Liver (tissue), 9 donors: Measurements from ENCODE around the gene BTRC. TPM values are rescaled to one million over a fixed set of nuclear protein-coding genes. Genes with fewer than 3 reads are reported as not detected.
"Not testable (repeated sequence)": the region's sequence is repeated elsewhere in the genome, so short reads cannot be mapped to it uniquely, and the experiment has no call there.

Source experiments
- DNase-seq: peaks from one replicate; pipeline ENCODE4 v3.0.0-alpha.2; 2017; ENCODE audit warnings: low spot score
- H3K27ac ChIP-seq, 2 donors: one replicate each; pipeline ENCODE4 v1.7.0; 2013; ENCODE audit warnings: inconsistent platforms in 2 of 2, low read length in 2 of 2, control low read depth in 1 of 2, low read depth in 1 of 2, mild to moderate bottlenecking in 1 of 2
- H3K27me3 ChIP-seq, 4 donors: one replicate each; pipeline versions ENCODE4 v1.6.1 to v1.7.0; 2013; ENCODE audit warnings: low read length in 3 of 4, inconsistent platforms in 1 of 4, mild to moderate bottlenecking in 1 of 4, moderate library complexity in 1 of 4; ENCODE audit not compliant: control insufficient read depth in 4 of 4, insufficient read depth in 4 of 4
- H3K36me3 ChIP-seq, 4 donors: one replicate each; pipeline versions ENCODE4 v1.6.1 to v1.7.0; 2013; ENCODE audit warnings: low read length in 3 of 4, mild to moderate bottlenecking in 3 of 4, low read depth in 1 of 4, moderate library complexity in 1 of 4; ENCODE audit not compliant: control insufficient read depth in 4 of 4, insufficient read depth in 3 of 4
- H3K4me1 ChIP-seq, 4 donors: one replicate each; pipeline versions ENCODE4 v1.6.1 to v1.7.0; 2013; ENCODE audit warnings: low read length in 3 of 4, mild to moderate bottlenecking in 3 of 4, moderate library complexity in 1 of 4; ENCODE audit not compliant: control insufficient read depth in 4 of 4, insufficient read depth in 4 of 4
- H3K4me3 ChIP-seq, 3 donors: one replicate each; pipeline versions ENCODE4 v1.6.1 to v1.7.0; 2013; ENCODE audit warnings: low read length in 3 of 3, control low read depth in 1 of 3, low read depth in 1 of 3, mild to moderate bottlenecking in 1 of 3
- H3K9ac ChIP-seq, 2 donors: one replicate each; pipeline ENCODE4 v1.7.0; 2013; ENCODE audit warnings: low read length in 2 of 2, mild to moderate bottlenecking in 2 of 2, moderate library complexity in 2 of 2, control low read depth in 1 of 2, low read depth in 1 of 2
- H3K9me3 ChIP-seq, 4 donors: one replicate each; pipeline versions ENCODE4 v1.6.1 to v1.7.0; 2013; ENCODE audit warnings: low read length in 3 of 4; ENCODE audit not compliant: control insufficient read depth in 4 of 4
- EGR1 ChIP-seq, 2 donors: IDR thresholded peaks; 2 replicates each; pipeline ENCODE4 v1.6.1; 2016 to 2018; ENCODE audit warnings: antibody characterized with exemption in 2 of 2, low read depth in 2 of 2
- FOXA2 ChIP-seq: IDR thresholded peaks from 2 replicates; pipeline ENCODE4 v1.6.1; 2016; ENCODE audit warnings: antibody characterized with exemption
- JUND ChIP-seq, 2 donors: IDR thresholded peaks; 2 replicates each; pipeline ENCODE4 v1.6.1; 2016; ENCODE audit warnings: antibody characterized with exemption in 2 of 2
- NR2F2 ChIP-seq: IDR thresholded peaks from 2 replicates; pipeline ENCODE4 v1.6.1; 2016; ENCODE audit warnings: antibody characterized with exemption
- RAD21 ChIP-seq, 2 donors: IDR thresholded peaks; 2 replicates each; pipeline ENCODE4 v1.6.1; 2016; ENCODE audit warnings: antibody characterized with exemption in 2 of 2, mild to moderate bottlenecking in 2 of 2
- TAF1 ChIP-seq: conservative IDR thresholded peaks from 2 replicates; pipeline ENCODE4 v1.6.1; 2016; ENCODE audit warnings: antibody characterized with exemption, mild to moderate bottlenecking
- YY1 ChIP-seq: IDR thresholded peaks from 2 replicates; pipeline ENCODE4 v1.6.1; 2016; ENCODE audit warnings: antibody characterized with exemption, mild to moderate bottlenecking
- WGBS: extraction: QIAGEN DNeasy Blood & Tissue Kit; methylation state at CpG from one replicate; pipeline ENCODE4 v1.1.7; 2013; 5-methylcytosine and 5-hydroxymethylcytosine counted together
- polyA plus RNA-seq, 2 donors: library from polyadenylated mRNA; stranded (reverse) in 1 of 2; unstranded in 1 of 2; fragments of 200-250 nt in 1 of 2; fragments of >200 nt in 1 of 2; fragmentation: Nextera tagmentation in 1 of 2; extraction: Ambion mirVana in 1 of 2; gene quantifications; one replicate each; pipeline versions ENCODE4 v1.2.1 to v1.2.3, GENCODE V29; 2013 to 2015
- total RNA-seq, 2 donors: library from RNA; depleted of rRNA; stranded (reverse); fragments of >200 nt; gene quantifications; one replicate each; pipeline ENCODE4 v1.2.3, GENCODE V29; 2014
- TF ChIP-seq, protein P1 (sequence below): fragments of 150-350 bp; IDR thresholded peaks from 2 replicates; pipeline ENCODE4 v1.5.1; 2017; ENCODE audit warnings: improper control_type of control experiment, low read depth, low read length; ENCODE audit not compliant: missing input control
- TF ChIP-seq, protein P2 (sequence below): IDR thresholded peaks from 2 replicates; pipeline ENCODE4 v1.6.1; 2016; ENCODE audit warnings: antibody characterized with exemption
- TF ChIP-seq, protein P3 (sequence below): IDR thresholded peaks from 2 replicates; pipeline ENCODE4 v1.6.1; 2016; ENCODE audit warnings: antibody characterized with exemption
- TF ChIP-seq, protein P4 (sequence below): IDR thresholded peaks from 2 replicates; pipeline ENCODE4 v1.6.1; 2016; ENCODE audit warnings: antibody characterized with exemption
- donor health status: healthy.
- donor health status: healthy.
- donor health status: healthy.
- donor health status: healthy.
- donor health status: healthy.

BTRC gene
- total and polyA plus RNA-seq, 4 donors, result 2.7 to 28.2 (median 5.9) TPM

DNA sequence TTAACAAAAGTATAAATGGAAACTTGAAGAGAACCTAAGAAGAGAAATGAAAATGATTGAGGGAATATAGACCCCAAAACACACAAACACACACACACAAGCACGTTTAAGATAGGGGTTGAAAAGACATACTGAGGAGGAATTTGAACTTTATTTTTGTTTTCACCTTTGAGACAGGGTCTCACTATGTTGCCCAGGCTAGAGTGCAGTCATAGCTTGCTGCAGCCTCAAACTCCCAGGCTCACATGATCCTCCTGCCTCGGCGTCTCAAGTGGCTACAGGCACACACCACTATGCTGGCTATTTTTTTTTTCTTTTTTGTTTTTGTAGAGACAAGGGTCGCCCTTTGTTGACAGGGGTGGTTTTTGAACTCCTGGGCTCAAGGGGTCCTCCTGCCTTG lies 4.0 kb downstream of the BTRC start:
- no peak overlapping the region for H3K4me3 ChIP-seq
- DNase-seq, result no peak
- no peaks in the 10 kb centered on the region for H3K36me3 ChIP-seq
- TF ChIP-seq, protein P1, sequence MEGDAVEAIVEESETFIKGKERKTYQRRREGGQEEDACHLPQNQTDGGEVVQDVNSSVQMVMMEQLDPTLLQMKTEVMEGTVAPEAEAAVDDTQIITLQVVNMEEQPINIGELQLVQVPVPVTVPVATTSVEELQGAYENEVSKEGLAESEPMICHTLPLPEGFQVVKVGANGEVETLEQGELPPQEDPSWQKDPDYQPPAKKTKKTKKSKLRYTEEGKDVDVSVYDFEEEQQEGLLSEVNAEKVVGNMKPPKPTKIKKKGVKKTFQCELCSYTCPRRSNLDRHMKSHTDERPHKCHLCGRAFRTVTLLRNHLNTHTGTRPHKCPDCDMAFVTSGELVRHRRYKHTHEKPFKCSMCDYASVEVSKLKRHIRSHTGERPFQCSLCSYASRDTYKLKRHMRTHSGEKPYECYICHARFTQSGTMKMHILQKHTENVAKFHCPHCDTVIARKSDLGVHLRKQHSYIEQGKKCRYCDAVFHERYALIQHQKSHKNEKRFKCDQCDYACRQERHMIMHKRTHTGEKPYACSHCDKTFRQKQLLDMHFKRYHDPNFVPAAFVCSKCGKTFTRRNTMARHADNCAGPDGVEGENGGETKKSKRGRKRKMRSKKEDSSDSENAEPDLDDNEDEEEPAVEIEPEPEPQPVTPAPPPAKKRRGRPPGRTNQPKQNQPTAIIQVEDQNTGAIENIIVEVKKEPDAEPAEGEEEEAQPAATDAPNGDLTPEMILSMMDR, result no peak
- TF ChIP-seq, protein P2, sequence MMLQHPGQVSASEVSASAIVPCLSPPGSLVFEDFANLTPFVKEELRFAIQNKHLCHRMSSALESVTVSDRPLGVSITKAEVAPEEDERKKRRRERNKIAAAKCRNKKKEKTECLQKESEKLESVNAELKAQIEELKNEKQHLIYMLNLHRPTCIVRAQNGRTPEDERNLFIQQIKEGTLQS, result no peak
- no peak for TF ChIP-seq JUND (IDR thresholded peaks at IDR 0.05)
- TF ChIP-seq FOXA2, result no peak
- TF ChIP-seq, protein P3, sequence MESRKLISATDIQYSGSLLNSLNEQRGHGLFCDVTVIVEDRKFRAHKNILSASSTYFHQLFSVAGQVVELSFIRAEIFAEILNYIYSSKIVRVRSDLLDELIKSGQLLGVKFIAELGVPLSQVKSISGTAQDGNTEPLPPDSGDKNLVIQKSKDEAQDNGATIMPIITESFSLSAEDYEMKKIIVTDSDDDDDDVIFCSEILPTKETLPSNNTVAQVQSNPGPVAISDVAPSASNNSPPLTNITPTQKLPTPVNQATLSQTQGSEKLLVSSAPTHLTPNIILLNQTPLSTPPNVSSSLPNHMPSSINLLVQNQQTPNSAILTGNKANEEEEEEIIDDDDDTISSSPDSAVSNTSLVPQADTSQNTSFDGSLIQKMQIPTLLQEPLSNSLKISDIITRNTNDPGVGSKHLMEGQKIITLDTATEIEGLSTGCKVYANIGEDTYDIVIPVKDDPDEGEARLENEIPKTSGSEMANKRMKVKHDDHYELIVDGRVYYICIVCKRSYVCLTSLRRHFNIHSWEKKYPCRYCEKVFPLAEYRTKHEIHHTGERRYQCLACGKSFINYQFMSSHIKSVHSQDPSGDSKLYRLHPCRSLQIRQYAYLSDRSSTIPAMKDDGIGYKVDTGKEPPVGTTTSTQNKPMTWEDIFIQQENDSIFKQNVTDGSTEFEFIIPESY, result no peak
- TF ChIP-seq TAF1, result no peak
- TF ChIP-seq RAD21 (IDR thresholded peaks at IDR 0.05), result no peak
- no peak for TF ChIP-seq EGR1 (IDR thresholded peaks at IDR 0.05; ENCODE audit: low read depth in 2 of 2)
- TF ChIP-seq, protein P4, sequence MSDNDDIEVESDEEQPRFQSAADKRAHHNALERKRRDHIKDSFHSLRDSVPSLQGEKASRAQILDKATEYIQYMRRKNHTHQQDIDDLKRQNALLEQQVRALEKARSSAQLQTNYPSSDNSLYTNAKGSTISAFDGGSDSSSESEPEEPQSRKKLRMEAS, result no peak
- TF ChIP-seq YY1, result no peak
- H3K27me3 ChIP-seq, result no peaks in the 10 kb centered on the region
- 80% methylated on average over 4 of the region's 4 CpGs for WGBS
- H3K9ac ChIP-seq, result no peak overlapping the region
- H3K9me3 ChIP-seq, result no peaks in the 10 kb centered on the region
- H3K27ac ChIP-seq, result no peak overlapping the region
- H3K4me1 ChIP-seq, result peaks cover 2 to 25% (median 16%) of the 10 kb centered on the region in 4 donors

DNA sequence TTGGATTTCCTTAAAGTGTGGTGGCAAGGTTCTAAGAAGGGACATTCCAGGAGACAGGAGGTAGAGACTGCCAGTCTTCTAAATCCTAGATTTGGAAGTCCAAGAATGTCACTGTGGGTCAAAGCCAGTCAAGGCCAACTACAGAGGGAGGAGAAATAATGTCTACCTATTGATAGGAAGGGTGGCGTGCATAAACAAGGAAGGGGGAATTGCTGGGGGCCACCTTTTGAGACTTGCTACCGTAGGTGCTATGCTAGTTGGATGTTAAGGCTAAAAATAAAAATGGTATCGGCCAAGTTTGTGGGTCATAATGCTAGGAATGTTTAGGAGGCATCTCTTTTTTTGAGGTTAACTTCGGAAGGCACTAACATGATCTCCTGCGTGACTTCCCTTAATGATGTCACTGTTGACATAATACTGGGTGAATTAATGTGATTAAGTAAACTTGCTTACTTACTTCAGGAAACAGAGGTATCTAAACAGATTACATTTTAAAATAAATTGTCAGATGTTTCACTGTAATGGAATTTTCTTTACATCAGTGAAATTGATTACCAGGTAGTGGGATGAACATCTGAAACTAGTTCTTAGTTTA lies 4.8 kb downstream of the BTRC start:
- H3K4me1 ChIP-seq, result peaks cover 2 to 19% (median 11%) of the 10 kb centered on the region in 4 donors
- H3K27ac ChIP-seq, result no peak overlapping the region
- no peaks in the 10 kb centered on the region for H3K36me3 ChIP-seq
- H3K4me3 ChIP-seq, result no peak overlapping the region
- H3K27me3 ChIP-seq, result no peaks in the 10 kb centered on the region
- no peak overlapping the region for H3K9ac ChIP-seq
- no peak for DNase-seq
- H3K9me3 ChIP-seq, result no peaks in the 10 kb centered on the region
- TF ChIP-seq NR2F2, result no peak
- WGBS, result 63% methylated on average over 5 of the region's 5 CpGs

DNA sequence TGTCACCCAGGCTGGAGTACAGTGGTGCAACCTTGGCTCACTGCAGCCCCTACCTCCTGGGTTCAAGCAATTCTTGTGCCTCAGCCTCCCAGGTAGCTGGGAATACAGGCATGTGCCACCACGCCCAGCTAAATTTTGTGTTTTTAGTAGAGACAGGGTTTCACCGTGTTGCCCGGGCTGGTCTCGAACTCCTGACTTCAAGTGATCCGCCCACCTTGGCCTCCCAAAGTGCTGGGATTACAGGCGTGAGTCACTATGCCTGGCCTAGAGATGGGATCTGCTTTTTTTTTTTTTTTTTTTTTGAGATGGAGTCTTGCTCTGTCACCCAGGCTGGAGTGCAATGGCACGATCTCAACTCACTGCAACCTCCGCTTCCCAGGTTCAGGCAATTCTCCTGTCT lies 6.1 kb downstream of the BTRC start:
- 98% methylated on average over 8 of the region's 8 CpGs for WGBS
- not testable (repeated sequence) for H3K9me3 ChIP-seq, H3K9ac ChIP-seq, DNase-seq, H3K4me1 ChIP-seq, H3K36me3 ChIP-seq, H3K27me3 ChIP-seq, H3K4me3 ChIP-seq, H3K27ac ChIP-seq

DNA sequence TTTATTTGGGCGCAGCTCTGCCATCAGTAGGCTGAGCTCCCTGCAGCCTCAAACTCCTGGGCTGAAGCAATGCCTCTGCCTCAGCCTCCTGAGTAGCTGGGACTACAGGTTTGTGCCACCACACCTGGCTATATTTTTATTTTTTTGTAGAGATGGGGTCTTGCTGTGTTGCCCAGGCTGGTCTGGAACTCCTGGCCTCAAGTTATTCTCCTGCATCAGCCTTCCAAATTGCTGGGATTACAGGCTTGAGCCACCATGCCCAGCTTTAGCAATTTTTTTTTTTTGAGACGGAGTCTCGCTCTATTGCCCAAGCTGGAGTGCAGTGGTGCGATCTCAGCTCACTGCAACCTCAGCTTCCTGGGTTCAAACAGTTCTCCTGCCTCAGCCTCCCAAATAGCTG lies 6.9 kb downstream of the BTRC start:
- not testable (repeated sequence) for DNase-seq, H3K27ac ChIP-seq
- 93% methylated on average over 4 of the region's 4 CpGs for WGBS

More for the DNA sequence above, 6.9 kb downstream of the BTRC start:
- H3K36me3 ChIP-seq, H3K9ac ChIP-seq, H3K4me1 ChIP-seq, H3K4me3 ChIP-seq, H3K9me3 ChIP-seq, H3K27me3 ChIP-seq: not testable (repeated sequence)
